ENCODE data around the gene IP6K3.

Gene IP6K3

GRCh38 chr6:33686225-33686924 is 60.3 kb downstream of the IP6K3 start:
- DNase-seq = no peak

- no peak for DNase-seq
Measured at GRCh38 chr6:33685411-33686224, 61.1 kb downstream of the IP6K3 start.

GRCh38 chr6:33684983-33685382 is 61.7 kb downstream of the IP6K3 start:
- no peak for DNase-seq

GRCh38 chr6:33684428-33684896 is 62.2 kb downstream of the IP6K3 start:
- no peak for DNase-seq

GRCh38 chr6:33683576-33684427 is 62.9 kb downstream of the IP6K3 start:
- no peak for DNase-seq

GRCh38 chr6:33683051-33683571 is 63.6 kb downstream of the IP6K3 start:
- DNase-seq = no peak

GRCh38 chr6:33682341-33682740 is 64.4 kb downstream of the IP6K3 start:
- DNase-seq = no peak

GRCh38 chr6:33679761-33680160 is 66.9 kb downstream of the IP6K3 start:
- DNase-seq = no peak

- no peak for DNase-seq
Measured at GRCh38 chr6:33678932-33679490, 67.7 kb downstream of the IP6K3 start.

GRCh38 chr6:33678233-33678931 is 68.3 kb downstream of the IP6K3 start:
- no peak for DNase-seq

- no peak for DNase-seq
Measured at GRCh38 chr6:33677689-33678088, 69.0 kb downstream of the IP6K3 start.

- DNase-seq = no peak
Measured at GRCh38 chr6:33677143-33677660, 69.5 kb downstream of the IP6K3 start.

- no peak for DNase-seq
Measured at GRCh38 chr6:33676416-33677142, 70.1 kb downstream of the IP6K3 start.

GRCh38 chr6:33675968-33676367 is 70.7 kb downstream of the IP6K3 start:
- no peak for DNase-seq

GRCh38 chr6:33673851-33674250 is 72.9 kb downstream of the IP6K3 start:
- DNase-seq = no peak

GRCh38 chr6:33672808-33673207 is 73.9 kb downstream of the IP6K3 start:
- peak; percentile 76 for DNase-seq

- DNase-seq = no peak
Measured at GRCh38 chr6:33671744-33672072, 75.0 kb downstream of the IP6K3 start.
